SK-N-SH (cell line): Measurements from ENCODE around the gene MTCL1. TPM values are rescaled to one million over a fixed set of nuclear protein-coding genes. Genes with fewer than 3 reads are reported as not detected.

ENCODE experiments used
- CTCF ChIA-PET: fragments of 300-600, 350-600 bp; formaldehyde crosslinking; extraction: SDS; loops from one replicate; lab custom pipeline; 2021; lab: Yijun Ruan, JAX
- POLR2A ChIA-PET: fragments of 350-600 bp; sonication (Branson Sonifier 250); formaldehyde crosslinking; extraction: SDS; loops from one replicate; lab custom pipeline; 2020; ENCODE audit warnings: antibody characterized with exemption, inconsistent platforms; lab: Yijun Ruan, JAX
- DNase-seq: peaks from one replicate; pipeline ENCODE4 v3.0.0; 2012
- H2AFZ ChIP-seq: fragments of 200-600 bp; sonication (generic); 2 replicates; pipeline ENCODE4 v1.8.1; 2016; ENCODE audit warnings: antibody characterized with exemption, mild to moderate bottlenecking, low read depth
- H3F3A ChIP-seq: fragments of 200-600 bp; sonication (generic); replicated peaks from 2 replicates; pipeline ENCODE3; 2016; ENCODE audit warnings: antibody characterized with exemption, mild to moderate bottlenecking; ENCODE audit not compliant: insufficient read depth
- H3K27ac ChIP-seq, 2 experiments: fragments of 200-500 bp in 1 of 2; fragments of 200-600 bp in 1 of 2; sonication (Bioruptor generic) in 1 of 2; sonication (generic), shearing (Covaris generic) in 1 of 2; 2 replicates each; pipeline versions ENCODE4 v1.5.1 to v1.6.1; 2014 to 2016; ENCODE audit warnings: low read depth in 2 of 2, inconsistent platforms in 1 of 2, low read length in 1 of 2, mild to moderate bottlenecking in 1 of 2, mixed read lengths in 1 of 2
- H3K27me3 ChIP-seq: fragments of 200-600 bp; sonication (generic), shearing (Covaris generic); 2 replicates; pipeline ENCODE4 v1.6.1; 2016; ENCODE audit warnings: mixed run types; ENCODE audit not compliant: insufficient read depth
- H3K36me3 ChIP-seq, 2 experiments: fragments of 200-500 bp in 1 of 2; fragments of 200-600 bp in 1 of 2; sonication (Bioruptor generic) in 1 of 2; sonication (generic) in 1 of 2; replicated peaks in 1 of 2; 2 replicates each; pipeline versions ENCODE3 to v1.5.1; 2014 to 2016; ENCODE audit warnings: low read length in 1 of 2, mild to moderate bottlenecking in 1 of 2; ENCODE audit not compliant: insufficient read depth in 2 of 2, control insufficient read depth in 1 of 2
- H3K4me1 ChIP-seq, 2 experiments: fragments of 200-500 bp in 1 of 2; fragments of 200-600 bp in 1 of 2; sonication (Bioruptor generic) in 1 of 2; sonication (generic), shearing (Covaris generic) in 1 of 2; 2 replicates each; pipeline versions ENCODE4 v1.5.1 to v1.6.1; 2014 to 2016; ENCODE audit warnings: low read depth in 1 of 2, low read length in 1 of 2, mixed run types in 1 of 2; ENCODE audit not compliant: insufficient read depth in 2 of 2, control insufficient read depth in 1 of 2
- H3K4me2 ChIP-seq: fragments of 200-600 bp; sonication (generic), shearing (Covaris generic); 2 replicates; pipeline ENCODE4 v1.6.1; 2017; ENCODE audit warnings: mixed run types
- H3K4me3 ChIP-seq, 2 experiments: fragments of 200-500 bp in 1 of 2; fragments of 200-600 bp in 1 of 2; sonication (Bioruptor generic) in 1 of 2; sonication (generic), shearing (Covaris generic) in 1 of 2; 2 replicates each; pipeline versions ENCODE4 v1.5.1 to v1.8.1; 2014 to 2016; ENCODE audit warnings: low read depth in 2 of 2, inconsistent platforms in 1 of 2, low read length in 1 of 2, mild to moderate bottlenecking in 1 of 2, mixed read lengths in 1 of 2, moderate library complexity in 1 of 2
- H3K79me2 ChIP-seq: fragments of 200-600 bp; sonication (generic); 2 replicates; pipeline ENCODE4 v1.8.1; 2017; ENCODE audit warnings: mild to moderate bottlenecking; ENCODE audit not compliant: insufficient read depth
- H3K9ac ChIP-seq: fragments of 200-600 bp; sonication (generic); 2 replicates; pipeline ENCODE4 v1.6.1; 2017; ENCODE audit warnings: mixed run types
- H3K9me2 ChIP-seq: fragments of 200-600 bp; sonication (generic); 2 replicates; pipeline ENCODE4 v1.6.1; 2017; ENCODE audit warnings: mixed run types
- H3K9me3 ChIP-seq: fragments of 200-600 bp; sonication (generic); 2 replicates; pipeline ENCODE4 v1.6.1; 2017; ENCODE audit warnings: mixed run types, mild to moderate bottlenecking, moderate library complexity
- H4K20me1 ChIP-seq: fragments of 200-600 bp; sonication (generic); 2 replicates; pipeline ENCODE4 v1.6.1; 2017; ENCODE audit warnings: mild to moderate bottlenecking, mixed run types; ENCODE audit not compliant: insufficient read depth
- CTCF ChIP-seq: fragments of 200-600 bp; sonication (generic); IDR thresholded peaks from 2 replicates; pipeline ENCODE4 v1.6.1; 2017; ENCODE audit warnings: antibody characterized with exemption, mild to moderate bottlenecking, moderate library complexity
- EZH2phosphoT487 ChIP-seq: fragments of 200-600 bp; sonication (generic); IDR thresholded peaks from 2 replicates; pipeline ENCODE4 v1.6.1; 2017; ENCODE audit warnings: low read depth, mixed run types, mild to moderate bottlenecking, antibody characterized with exemption, moderate library complexity, borderline replicate concordance
- FOSL2 ChIP-seq: IDR thresholded peaks from 2 replicates; pipeline ENCODE4 v1.4.0; 2012; ENCODE audit warnings: low read depth, mild to moderate bottlenecking, moderate library complexity, borderline replicate concordance
- FOXJ3 ChIP-seq: sonication (generic); formaldehyde crosslinking; IDR thresholded peaks from 2 replicates; pipeline ENCODE4 v1.5.1; 2020; ENCODE audit warnings: mild to moderate bottlenecking, missing genetic modification reagents
- FOXM1 ChIP-seq: IDR thresholded peaks from 2 replicates; pipeline ENCODE4 v1.4.0; 2012; ENCODE audit warnings: low read depth, mild to moderate bottlenecking
- GABPA ChIP-seq: IDR thresholded peaks from 2 replicates; pipeline ENCODE4 v1.4.0; 2012; ENCODE audit warnings: low read depth, mild to moderate bottlenecking
- GATA2 ChIP-seq: sonication (generic); formaldehyde crosslinking; IDR thresholded peaks from 2 replicates; pipeline ENCODE4 v1.5.0; 2020; ENCODE audit warnings: mild to moderate bottlenecking, missing genetic modification reagents
- IRF3 ChIP-seq: fragments of 150-350 bp; IDR thresholded peaks from 2 replicates; pipeline ENCODE4 v1.6.1; 2016; ENCODE audit warnings: mild to moderate bottlenecking, low read depth, low read length
- JUND ChIP-seq: IDR thresholded peaks from 2 replicates; pipeline ENCODE4 v1.4.0; 2012
- MXI1 ChIP-seq: IDR thresholded peaks from 2 replicates; pipeline ENCODE4 v1.6.1; 2012; ENCODE audit warnings: mild to moderate bottlenecking, low read depth, low read length, improper control_type of control experiment
- NFIC ChIP-seq: IDR thresholded peaks from 2 replicates; pipeline ENCODE4 v1.4.0; 2012; ENCODE audit warnings: borderline replicate concordance
- NRF1 ChIP-seq: IDR thresholded peaks from 2 replicates; pipeline ENCODE4 v1.6.1; 2012; ENCODE audit warnings: low read depth, mild to moderate bottlenecking, low read length
- PBX3 ChIP-seq: IDR thresholded peaks from 2 replicates; pipeline ENCODE4; 2012
- POLR2AphosphoS5 ChIP-seq: IDR thresholded peaks from 2 replicates; pipeline ENCODE4 v1.6.1; 2012; ENCODE audit warnings: low read depth, low read length
- RAD21 ChIP-seq: IDR thresholded peaks from 2 replicates; pipeline ENCODE4 v1.6.1; 2012; ENCODE audit warnings: mild to moderate bottlenecking, low read length
- RCOR1 ChIP-seq: fragments of 150-350 bp; IDR thresholded peaks from 2 replicates; pipeline ENCODE4 v1.6.1; 2017; ENCODE audit warnings: antibody characterized with exemption, low read length
- TAF1 ChIP-seq: IDR thresholded peaks from 2 replicates; pipeline ENCODE4 v1.6.1; 2012; ENCODE audit warnings: low read depth, mild to moderate bottlenecking, low read length, moderate library complexity, borderline replicate concordance
- TCF12 ChIP-seq: IDR thresholded peaks from 2 replicates; pipeline ENCODE4 v1.4.0; 2012
- TEAD4 ChIP-seq: IDR thresholded peaks from 2 replicates; pipeline ENCODE4 v1.4.0; 2012; ENCODE audit warnings: mild to moderate bottlenecking, borderline replicate concordance; ENCODE audit not compliant: insufficient read depth
- USF1 ChIP-seq: IDR thresholded peaks from 2 replicates; pipeline ENCODE4 v1.4.0; 2012; ENCODE audit warnings: low read depth, borderline replicate concordance
- USF2 ChIP-seq: fragments of 150-350 bp; IDR thresholded peaks from 2 replicates; pipeline ENCODE4 v1.6.1; 2017; ENCODE audit warnings: antibody characterized with exemption, low read length, low read depth, borderline replicate concordance
- WGBS: methylation state at CpG from one replicate; pipeline ENCODE4 v1.1.6; 2017; ENCODE audit warnings: low lambda C conversion rate; 5-methylcytosine and 5-hydroxymethylcytosine counted together
- polyA plus RNA-seq, 3 experiments: library from polyadenylated mRNA; depleted of rRNA; stranded (reverse); fragments of >200 nt; gene quantifications; 2 replicates each; pipeline ENCODE4 v1.2.3, GENCODE V29; 2012

Gene MTCL1
- polyA plus RNA-seq, 1 of the 3 experiments (the other 2 are of a cell fraction) = 33.5 TPM

GRCh38 chr18:8876887-8877286, 171.5 kb downstream of the MTCL1 start:
- ChIA-PET CTCF (no interaction called here), POLR2A (no interaction called here)
- DNase-seq = no peak
- no peak for TF ChIP-seq TEAD4
- no peak for TF ChIP-seq IRF3
- no peak for TF ChIP-seq GABPA
- no peak for TF ChIP-seq GATA2 (CRISPR knock-in tag)
- TF ChIP-seq RCOR1 = no peak
- no peak for TF ChIP-seq RAD21
- no peak for TF ChIP-seq PBX3
- no peak for TF ChIP-seq JUND
- TF ChIP-seq NRF1 = no peak
- TF ChIP-seq USF1 = no peak
- no peaks in the 10 kb centered on the region for H3K9me2 ChIP-seq
- no peaks in the 10 kb centered on the region for H3F3A ChIP-seq
- H3K4me3 ChIP-seq = no peak overlapping the region
- 73% methylated on average over 5 of the region's 5 CpGs for WGBS
- H3K27ac ChIP-seq = no peak overlapping the region
- no peaks in the 10 kb centered on the region for H3K27me3 ChIP-seq
- H2AFZ ChIP-seq = no peak overlapping the region
- H4K20me1 ChIP-seq = no peaks in the 10 kb centered on the region
- H3K4me2 ChIP-seq = no peak overlapping the region
- H3K36me3 ChIP-seq = no peaks in the 10 kb centered on the region
- H3K9me3 ChIP-seq = no peaks in the 10 kb centered on the region
- no peaks in the 10 kb centered on the region for H3K79me2 ChIP-seq
- H3K4me1 ChIP-seq = no peaks in the 10 kb centered on the region
- H3K9ac ChIP-seq = no peak overlapping the region

- no peak for DNase-seq
- H3K4me2 ChIP-seq = no peak overlapping the region
- TF ChIP-seq TAF1 = no peak
- no peak for TF ChIP-seq JUND
- TF ChIP-seq GABPA = no peak
- no peak for TF ChIP-seq FOXM1
- TF ChIP-seq EZH2phosphoT487 = no peak
- TF ChIP-seq NFIC = no peak
- TF ChIP-seq FOXJ3 (CRISPR knock-in tag) = no peak
- no peak for TF ChIP-seq USF2
- no peak for TF ChIP-seq USF1
- no peak for TF ChIP-seq CTCF
- no peak for TF ChIP-seq POLR2AphosphoS5
- TF ChIP-seq NRF1 = no peak
- no peak for TF ChIP-seq TCF12
- TF ChIP-seq MXI1 = no peak
- no peak for TF ChIP-seq FOSL2
- peaks cover 3% of the 10 kb centered on the region; the same call in 1 of the 2 replicates for H3K9me3 ChIP-seq
- no peaks in the 10 kb centered on the region for H4K20me1 ChIP-seq
- no peaks in the 10 kb centered on the region for H3K4me1 ChIP-seq
- H3K27me3 ChIP-seq = no peaks in the 10 kb centered on the region
- H2AFZ ChIP-seq = no peak overlapping the region
- ChIA-PET CTCF (no interaction called here), POLR2A (no interaction called here)
- WGBS = 90% methylated on average over 1 of the region's 1 CpG
- no peaks in the 10 kb centered on the region for H3F3A ChIP-seq
- no peak overlapping the region for H3K27ac ChIP-seq
- H3K9me2 ChIP-seq = no peaks in the 10 kb centered on the region
- no peaks in the 10 kb centered on the region for H3K36me3 ChIP-seq
- no peak overlapping the region for H3K9ac ChIP-seq
- H3K79me2 ChIP-seq = no peaks in the 10 kb centered on the region
- H3K4me3 ChIP-seq = no peak overlapping the region
Measured at GRCh38 chr18:8881103-8881502, 175.7 kb downstream of the MTCL1 start.
